K562 (cell line): Measurements from ENCODE around the gene PARP1. TPM values are rescaled to one million over a fixed set of nuclear protein-coding genes. Genes with fewer than 3 reads are reported as not detected.

ENCODE experiments used
- ATAC-seq: fragments of 200-7000 bp; cut with Tn5 transposase; 3 replicates; pipeline ENCODE4 v1.9.1; 2020; ENCODE audit warnings: moderate library complexity
- BruUV-seq: library from RNA; stranded (reverse); fragments of 400-500 nt; replicated peaks from 2 replicates; lab custom pipeline; 2021; lab: Mats Ljungman, UMichigan
- CTCF ChIA-PET: fragments of 300-600 bp; formaldehyde crosslinking; extraction: SDS; loops from one replicate; lab custom pipeline; 2021; ENCODE audit warnings: low intra/inter-chr PET ratio; lab: Yijun Ruan, JAX
- POLR2A ChIA-PET: fragments of 300-600, 350-650 bp; sonication (Branson Sonifier 250); formaldehyde crosslinking; extraction: SDS; loops from one replicate; lab custom pipeline; 2021; ENCODE audit warnings: antibody characterized with exemption, inconsistent platforms; lab: Yijun Ruan, JAX
- DNase-seq, 4 experiments: peaks; one replicate each; pipeline versions ENCODE4 v3.0.0 to v3.0.0-alpha.2; 2011 to 2018; ENCODE audit warnings: low spot score in 3 of 4, mixed read lengths in 3 of 4; ENCODE audit errors: extremely low read depth in 1 of 4
- FAIRE-seq: peaks from 2 replicates; lab custom pipeline; 2011; peaks lifted over from hg19 to GRCh38; lab: Jason Lieb, UNC
- H2AFZ ChIP-seq: 2 replicates; pipeline ENCODE4 v1.6.0; 2011; ENCODE audit warnings: low read depth, low read length, control low read depth, inconsistent platforms
- H3K27ac ChIP-seq: fragments of 200-600 bp; 3 replicates; pipeline ENCODE4 v1.8.0; 2011; ENCODE audit warnings: low read depth, mild to moderate bottlenecking, control low read depth, inconsistent platforms, low read length, moderate library complexity, mixed read lengths; ENCODE audit errors: extremely low read depth
- H3K27me3 ChIP-seq, 2 experiments: fragments of 300-600 bp in 1 of 2; 2 replicates in 1 of 2; 3 replicates in 1 of 2; pipeline versions ENCODE4 v1.6.0 to v1.8.0; 2011; ENCODE audit warnings: inconsistent platforms in 2 of 2, low read length in 2 of 2, mild to moderate bottlenecking in 1 of 2, mixed read lengths in 1 of 2, moderate library complexity in 1 of 2; ENCODE audit not compliant: control insufficient read depth in 2 of 2, insufficient read depth in 2 of 2
- H3K36me3 ChIP-seq: fragments of 300-600 bp; 3 replicates; pipeline ENCODE4 v1.8.0; 2011; ENCODE audit warnings: mild to moderate bottlenecking, low read length, inconsistent platforms; ENCODE audit not compliant: control insufficient read depth, insufficient read depth
- H3K4me1 ChIP-seq, 2 experiments: fragments of 200-600 bp in 1 of 2; replicated peaks in 1 of 2; 2 replicates in 1 of 2; 3 replicates in 1 of 2; pipeline versions ENCODE4 v1.5.1 to v1.8.0; 2011; ENCODE audit warnings: inconsistent platforms in 2 of 2, low read length in 2 of 2, mild to moderate bottlenecking in 1 of 2, mixed read lengths in 1 of 2, moderate library complexity in 1 of 2; ENCODE audit not compliant: control insufficient read depth in 2 of 2, insufficient read depth in 2 of 2
- H3K4me2 ChIP-seq: 2 replicates; pipeline ENCODE4 v1.6.1; 2011; ENCODE audit warnings: low read length, control low read depth, inconsistent platforms, mixed read lengths; ENCODE audit not compliant: insufficient read depth
- H3K4me3 ChIP-seq: fragments of 200-600 bp; sonication (generic), shearing (Covaris generic); 2 replicates; pipeline ENCODE4 v1.5.1; 2016; ENCODE audit warnings: control low read depth, inconsistent platforms
- H3K79me2 ChIP-seq: fragments of 200-600 bp; 3 replicates; pipeline ENCODE4 v1.8.0; 2011; ENCODE audit warnings: low read length, inconsistent platforms; ENCODE audit not compliant: control insufficient read depth, insufficient read depth
- H3K9ac ChIP-seq, 2 experiments: 2 replicates each; pipeline versions ENCODE4 v1.6.0 to v1.6.1; 2011; ENCODE audit warnings: low read depth in 2 of 2, low read length in 2 of 2, control low read depth in 1 of 2, inconsistent platforms in 1 of 2, mild to moderate bottlenecking in 1 of 2, mixed read lengths in 1 of 2; ENCODE audit not compliant: insufficient read depth in 1 of 2
- H3K9me1 ChIP-seq: one replicate; pipeline ENCODE4 v1.6.0; 2011; ENCODE audit warnings: inconsistent platforms, mild to moderate bottlenecking, low read length, moderate library complexity; ENCODE audit not compliant: control insufficient read depth, insufficient read depth
- H3K9me3 ChIP-seq: replicated peaks from 2 replicates; pipeline ENCODE4 v1.5.1; 2011; ENCODE audit warnings: low read depth, low read length, inconsistent platforms; ENCODE audit not compliant: control insufficient read depth, insufficient read depth
- H4K20me1 ChIP-seq: replicated peaks from 2 replicates; pipeline ENCODE4 v1.6.1; 2011; ENCODE audit warnings: low read length, inconsistent platforms, mixed read lengths; ENCODE audit not compliant: control insufficient read depth, insufficient read depth
- CHD1 ChIP-seq: fragments of 200-600 bp; sonication (generic); IDR thresholded peaks from one replicate; pipeline ENCODE4 v1.6.1; 2012; ENCODE audit warnings: mild to moderate bottlenecking, moderate library complexity, low read length, inconsistent platforms
- ELF2 ChIP-seq: fragments of 250-450 bp; sonication (Bioruptor Pico); IDR thresholded peaks from 2 replicates; pipeline ENCODE4 v1.5.0; 2021; ENCODE audit warnings: mild to moderate bottlenecking
- ERF ChIP-seq: fragments of 450-650 bp; formaldehyde crosslinking; IDR thresholded peaks from 2 replicates; pipeline ENCODE4 v1.4.0; 2020; ENCODE audit warnings: mild to moderate bottlenecking, mixed read lengths
- HNRNPLL ChIP-seq: fragments of 200-400 bp; formaldehyde crosslinking; IDR thresholded peaks from 2 replicates; pipeline ENCODE4 v1.6.1; 2017; ENCODE audit warnings: low read length, low read depth, mild to moderate bottlenecking; ENCODE audit not compliant: poor library complexity, severe bottlenecking
- MTA2 ChIP-seq: fragments of 450-650 bp; IDR thresholded peaks from 2 replicates; pipeline ENCODE4 v1.6.1; 2016; ENCODE audit warnings: low read depth
- ZNF143 ChIP-seq: sonication (generic); formaldehyde crosslinking; IDR thresholded peaks from 2 replicates; pipeline ENCODE4 v1.9.0; 2022; ENCODE audit warnings: mild to moderate bottlenecking, missing genetic modification reagents
- ZSCAN32 ChIP-seq: fragments of 450-650 bp; formaldehyde crosslinking; IDR thresholded peaks from 2 replicates; pipeline ENCODE4 v1.4.0; 2020; ENCODE audit warnings: mild to moderate bottlenecking, moderate library complexity
- WGBS: fragments of 100-300 bp; shearing (Covaris generic); methylation state at CpG from one replicate; pipeline ENCODE4 v1.1.6; 2016; ENCODE audit warnings: low coverage, mixed read lengths; ENCODE audit not compliant: insufficient coverage; ENCODE audit errors: missing lambda C conversion rate; 5-methylcytosine and 5-hydroxymethylcytosine counted together
- in situ Hi-C: fragments of 300-500 bp; cut with MboI; formaldehyde crosslinking; loops from 4 replicates; pipeline ENCODE4 v1.15.0; 2018; ENCODE audit warnings: inconsistent platforms, mixed read lengths
- intact Hi-C: fragments of 100-400 bp; cut with micrococcal nuclease; formaldehyde crosslinking; loops from 2 replicates; pipeline ENCODE4 v1.14.2; 2022
- polyA plus RNA-seq, 8 experiments: library from polyadenylated mRNA; depleted of rRNA in 4 of 8; stranded (reverse) in 5 of 8; unstranded in 3 of 8; fragments of >200 nt; fragmentation: Nextera tagmentation in 2 of 8; fragmentation: Illumina TruSeq in 1 of 8; extraction: Ambion mirVana in 2 of 8; extraction: Trizol in 1 of 8; gene quantifications; 2 replicates each; pipeline versions ENCODE4 v1.2.1 to v1.2.3, GENCODE V29; 2011 to 2014; ENCODE audit warnings: inconsistent platforms in 1 of 8, missing spikeins in 1 of 8
- total RNA-seq, 7 experiments: library from RNA; depleted of rRNA in 6 of 7; stranded (reverse); fragments of >200 nt in 6 of 7; fragmentation: Illumina TruSeq in 2 of 7; extraction: Trizol in 2 of 7; gene quantifications; 2 replicates each; pipeline versions ENCODE4 v1.2.1 to v1.2.3, GENCODE V29; 2011 to 2021; ENCODE audit warnings: low replicate concordance in 1 of 7
- TF ChIP-seq, protein P1 (sequence below), 2 experiments: fragments of 250-450 bp in 1 of 2; fragments of 450-650 bp in 1 of 2; sonication (Bioruptor Pico) in 1 of 2; IDR thresholded peaks; 2 replicates each; pipeline versions ENCODE4 v1.6.1 to v1.8.0; 2016 to 2021; ENCODE audit warnings: mild to moderate bottlenecking in 2 of 2, moderate library complexity in 2 of 2, missing compliant biosample characterization in 1 of 2, missing genetic modification characterization in 1 of 2
- TF ChIP-seq, protein P2 (sequence below): fragments of 450-650 bp; IDR thresholded peaks from 2 replicates; pipeline ENCODE4 v1.6.1; 2018; ENCODE audit warnings: mild to moderate bottlenecking, low read depth; ENCODE audit not compliant: partially characterized antibody

Gene PARP1
- total and polyA plus RNA-seq, 9 of the 15 experiments (the other 6 are each of a cell fraction or from before 2014, with no cell fraction given): 121 to 306 (median 250) TPM

DNA sequence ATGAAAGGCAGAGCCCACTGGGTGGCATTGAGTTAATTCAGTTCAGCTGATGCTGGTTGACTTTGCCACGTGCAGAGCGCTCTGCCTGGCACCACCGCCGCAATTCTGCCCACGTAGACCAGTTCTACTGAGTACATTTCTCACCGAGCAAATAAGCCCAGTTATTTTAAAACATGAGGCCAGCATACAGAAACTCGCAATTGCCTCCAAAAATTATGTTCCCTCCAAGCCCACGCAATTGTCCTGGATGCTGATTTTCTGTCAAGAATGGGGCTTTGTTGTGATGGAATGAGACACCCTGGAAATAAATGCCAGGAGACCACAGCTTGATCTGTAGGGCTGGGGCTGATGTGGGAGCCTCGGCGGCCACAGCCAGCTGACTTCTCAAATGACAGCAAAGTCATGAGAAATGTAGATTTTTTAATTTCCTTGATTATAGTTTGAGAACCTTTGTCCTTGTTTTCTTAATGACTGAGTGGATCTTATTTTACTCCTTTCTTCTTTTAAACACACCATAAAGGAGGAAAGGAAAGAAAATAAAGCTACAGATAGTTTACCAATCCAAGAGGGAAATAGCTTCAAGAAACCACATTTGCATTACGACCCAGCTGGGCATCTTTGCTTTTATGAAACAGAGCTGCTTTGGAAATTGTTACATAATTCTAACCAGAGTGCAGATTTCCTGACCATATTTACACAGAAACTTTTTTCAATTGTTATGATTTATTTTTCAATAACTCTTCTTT is 11.6 kb upstream of the PARP1 start:
- BruUV-seq: no TSS peak
- Histone ChIP-seq H3K4me1 (peaks cover 0 to under 1% of the 10 kb centered on the region in 2 experiments; a peak in 1 of 5 replicates), H3K9me1 (no peaks in the 10 kb centered on the region), H3K9ac (no peak overlapping the region), H3K27me3 (peaks cover 17 to 39% of the 10 kb centered on the region in 2 experiments), H3K4me2 (no peak overlapping the region), H3K36me3 (no peaks in the 10 kb centered on the region), H3K9me3 (no peaks in the 10 kb centered on the region), H2AFZ (no peak overlapping the region), H3K79me2 (no peaks in the 10 kb centered on the region), H3K27ac (no peak overlapping the region), H4K20me1 (no peaks in the 10 kb centered on the region), H3K4me3 (no peak overlapping the region)
- CTCF ChIA-PET: no interaction called here
- no peak for ATAC-seq
- in situ Hi-C loops: no loop called here
- TF ChIP-seq, protein P1, sequence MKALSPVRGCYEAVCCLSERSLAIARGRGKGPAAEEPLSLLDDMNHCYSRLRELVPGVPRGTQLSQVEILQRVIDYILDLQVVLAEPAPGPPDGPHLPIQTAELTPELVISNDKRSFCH (CRISPR knock-in tag; IDR thresholded peaks at IDR 0.05): no peak
- TF ChIP-seq, protein P1 (tag; IDR thresholded peaks at IDR 0.05): no peak
- TF ChIP-seq ZSCAN32 (CRISPR knock-in tag): no peak
- TF ChIP-seq, protein P2, sequence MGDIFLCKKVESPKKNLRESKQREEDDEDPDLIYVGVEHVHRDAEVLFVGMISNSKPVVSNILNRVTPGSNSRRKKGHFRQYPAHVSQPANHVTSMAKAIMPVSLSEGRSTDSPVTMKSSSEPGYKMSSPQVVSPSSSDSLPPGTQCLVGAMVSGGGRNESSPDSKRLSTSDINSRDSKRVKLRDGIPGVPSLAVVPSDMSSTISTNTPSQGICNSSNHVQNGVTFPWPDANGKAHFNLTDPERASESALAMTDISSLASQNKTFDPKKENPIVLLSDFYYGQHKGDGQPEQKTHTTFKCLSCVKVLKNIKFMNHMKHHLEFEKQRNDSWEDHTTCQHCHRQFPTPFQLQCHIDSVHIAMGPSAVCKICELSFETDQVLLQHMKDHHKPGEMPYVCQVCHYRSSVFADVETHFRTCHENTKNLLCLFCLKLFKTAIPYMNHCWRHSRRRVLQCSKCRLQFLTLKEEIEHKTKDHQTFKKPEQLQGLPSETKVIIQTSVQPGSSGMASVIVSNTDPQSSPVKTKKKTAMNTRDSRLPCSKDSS: no peak
- no peak for TF ChIP-seq MTA2
- TF ChIP-seq ELF2 (CRISPR knock-in tag): no peak
- no peak for TF ChIP-seq ZNF143
- no peak for TF ChIP-seq CHD1
- TF ChIP-seq HNRNPLL: no peak
- no peak for TF ChIP-seq ERF (CRISPR knock-in tag)
- no peak for DNase-seq
- WGBS: 1% methylated on average over 11 of the region's 11 CpGs
- intact Hi-C loops: loop anchor here (10.0 kb wide), 1 partner anchor 405 kb away; no protein-coding TSS in a partner anchor
- FAIRE-seq: no peak
- POLR2A ChIA-PET: interaction anchor here (0.6 to 1.0 kb wide), 2 partner anchors 11 to 130 kb away, joined by 3 to 4 read pairs; no protein-coding TSS in a partner anchor
